Large intestine (tissue), 3 donors: ENCODE measurements around the gene NKX2-1. TPM values are rescaled to one million over a fixed set of nuclear protein-coding genes. Genes with fewer than 3 reads are reported as not detected.
"Not testable (repeated sequence)": the region's sequence is repeated elsewhere in the genome, so short reads cannot be mapped to it uniquely, and the experiment has no call there.

ENCODE experiments used
- DNase-seq, 2 donors: peaks; one replicate each; pipeline versions ENCODE4 v3.0.0 to v3.0.0-alpha.2; 2013
- H3K27ac ChIP-seq: one replicate; pipeline ENCODE4 v1.5.1; 2013; ENCODE audit warnings: low read length
- H3K27me3 ChIP-seq: 2 replicates; pipeline ENCODE4 v1.6.1; 2013; ENCODE audit warnings: low read length; ENCODE audit not compliant: control insufficient read depth, insufficient read depth
- H3K36me3 ChIP-seq: 2 replicates; pipeline ENCODE4 v1.6.1; 2013; ENCODE audit warnings: low read length; ENCODE audit not compliant: control insufficient read depth, insufficient read depth
- H3K4me1 ChIP-seq: one replicate; pipeline ENCODE4 v1.6.1; 2013; ENCODE audit warnings: low read length; ENCODE audit not compliant: control insufficient read depth, insufficient read depth
- H3K4me3 ChIP-seq: one replicate; pipeline ENCODE4 v1.5.1; 2013; ENCODE audit warnings: low read length
- H3K9me3 ChIP-seq: one replicate; pipeline ENCODE4 v1.6.1; 2013; ENCODE audit warnings: mild to moderate bottlenecking, low read depth, low read length, moderate library complexity; ENCODE audit not compliant: control insufficient read depth
- WGBS: methylation state at CpG from one replicate; pipeline ENCODE4 v1.1.5; 2013; ENCODE audit warnings: low lambda C conversion rate; ENCODE audit not compliant: insufficient coverage; 5-methylcytosine and 5-hydroxymethylcytosine counted together
- polyA plus RNA-seq: library from polyadenylated mRNA; unstranded; fragments of 120-200 nt; gene quantifications from one replicate; pipeline ENCODE4 v1.2.1, GENCODE V29; 2013

The NKX2-1 gene
- polyA plus RNA-seq, 1 donor: not detected

DNA sequence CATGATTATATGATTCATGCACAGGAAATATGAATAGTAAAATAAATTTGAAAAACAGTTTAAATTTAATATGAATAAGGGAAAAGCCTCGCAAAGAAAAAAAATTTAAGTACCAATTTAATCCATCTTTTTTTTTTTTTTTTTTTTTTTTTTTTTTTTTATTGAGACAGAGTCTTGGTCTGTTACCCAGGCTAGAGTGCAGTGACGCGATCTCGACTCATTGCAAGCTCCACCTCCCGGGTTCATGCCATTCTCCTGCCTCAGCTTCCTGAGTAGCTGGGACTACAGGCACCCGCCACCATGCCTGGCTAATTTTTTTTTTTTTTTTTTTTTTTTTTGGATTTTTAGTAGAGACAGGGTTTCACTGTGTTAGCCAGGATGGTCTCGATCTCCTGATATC is 44.0 kb downstream of the NKX2-1 start:
- DNase-seq, H3K27me3 ChIP-seq, H3K4me3 ChIP-seq, H3K4me1 ChIP-seq, H3K36me3 ChIP-seq, H3K27ac ChIP-seq, H3K9me3 ChIP-seq: not testable (repeated sequence)
- no CpG with 5 or more reads among the region's 7 CpGs for WGBS

DNA sequence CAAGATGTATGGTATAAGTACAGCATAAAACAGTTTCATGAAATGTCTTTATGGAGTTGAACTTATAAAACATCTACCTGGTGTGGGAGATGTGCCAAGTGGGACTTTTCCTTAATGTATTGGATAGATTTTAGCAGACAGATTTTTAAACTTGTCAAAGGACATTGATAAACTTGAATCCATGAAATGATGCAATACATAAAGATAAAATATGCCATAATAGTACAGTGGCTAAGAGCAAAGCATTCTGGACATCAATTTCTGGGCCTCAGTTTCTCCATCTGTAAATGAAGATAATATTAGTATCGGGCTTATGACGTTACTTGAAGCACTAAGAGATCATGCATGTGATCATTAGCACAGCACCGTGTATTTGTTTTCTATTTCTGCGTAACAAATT is 45.4 kb downstream of the NKX2-1 start:
- no peaks in the 10 kb centered on the region for H3K27me3 ChIP-seq
- 100% methylated on average over 3 of the region's 4 CpGs for WGBS
- H3K4me1 ChIP-seq: no peaks in the 10 kb centered on the region
- no peak for DNase-seq
- no peak overlapping the region for H3K4me3 ChIP-seq
- no peak overlapping the region for H3K27ac ChIP-seq
- no peaks in the 10 kb centered on the region for H3K36me3 ChIP-seq
- no peaks in the 10 kb centered on the region for H3K9me3 ChIP-seq

DNA sequence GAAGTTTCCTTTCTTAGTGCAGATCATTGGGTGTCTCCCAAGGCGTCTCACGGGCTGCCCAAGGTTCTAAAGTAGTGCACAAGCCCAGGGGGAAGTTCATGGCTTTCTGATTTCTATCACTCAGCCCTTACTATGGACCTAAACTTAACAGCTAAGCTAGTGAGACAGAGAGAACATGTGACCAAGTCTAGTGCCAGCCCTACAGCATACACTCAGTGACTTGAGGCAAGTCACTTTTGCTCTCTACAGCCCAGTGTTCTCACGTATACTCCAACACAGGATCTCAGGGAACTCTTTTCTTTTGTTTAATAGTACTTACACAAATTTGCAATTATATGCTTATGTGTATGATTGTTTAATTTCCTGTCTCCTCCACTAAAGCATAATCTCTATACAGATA is 48.6 kb downstream of the NKX2-1 start:
- H3K36me3 ChIP-seq: no peaks in the 10 kb centered on the region
- WGBS: no CpG with 5 or more reads among the region's 3 CpGs
- H3K4me1 ChIP-seq: no peaks in the 10 kb centered on the region
- H3K9me3 ChIP-seq: no peaks in the 10 kb centered on the region
- H3K27ac ChIP-seq: no peak overlapping the region
- DNase-seq: no peak
- no peak overlapping the region for H3K4me3 ChIP-seq
- no peaks in the 10 kb centered on the region for H3K27me3 ChIP-seq

DNA sequence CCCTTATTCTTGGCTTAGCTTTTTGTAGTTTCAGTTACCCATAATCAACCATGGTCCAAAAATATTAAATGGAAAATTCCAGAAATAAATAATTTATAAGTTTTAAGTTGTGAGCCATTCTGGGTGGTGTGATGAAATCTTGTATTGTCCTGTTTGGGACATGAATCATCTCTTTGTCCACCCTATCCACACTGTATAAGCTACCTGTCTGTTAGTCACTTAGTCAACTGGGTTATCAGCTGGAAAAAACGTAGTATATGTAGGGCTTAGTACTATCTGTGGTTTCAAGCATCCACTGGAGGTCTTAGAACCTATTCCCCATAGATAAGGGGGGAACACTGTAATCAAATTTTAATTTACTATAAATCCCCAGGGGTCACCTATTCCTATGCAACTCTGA is 52.7 kb downstream of the NKX2-1 start:
- no peaks in the 10 kb centered on the region for H3K9me3 ChIP-seq
- no peak overlapping the region for H3K27ac ChIP-seq
- no peaks in the 10 kb centered on the region for H3K27me3 ChIP-seq
- H3K4me3 ChIP-seq: no peak overlapping the region
- WGBS: no CpG with 5 or more reads among the region's 1 CpG
- no peak for DNase-seq
- no peaks in the 10 kb centered on the region for H3K36me3 ChIP-seq
- no peaks in the 10 kb centered on the region for H3K4me1 ChIP-seq

Other genes with a start within 250 kb of the NKX2-1 start
- gene MBIP, start 199.6 kb downstream of the NKX2-1 start, polyA plus RNA-seq: 29.4 TPM
- gene NKX2-8, start 62.4 kb upstream of the NKX2-1 start, polyA plus RNA-seq: not detected
- gene PAX9, start 141.6 kb upstream of the NKX2-1 start, polyA plus RNA-seq: 0.06 TPM